HEK293 (cell line): ENCODE data around the gene SREBF2.

Experiments
- CTCF ChIA-PET: fragments of 350-600 bp; formaldehyde crosslinking; extraction: SDS; loops from one replicate; lab custom pipeline; 2021; ENCODE audit warnings: antibody characterized with exemption; lab: Yijun Ruan, JAX
- POLR2A ChIA-PET: fragments of 300-600 bp; formaldehyde crosslinking; extraction: SDS; loops from one replicate; lab custom pipeline; 2020; ENCODE audit warnings: antibody characterized with exemption, inconsistent platforms; lab: Yijun Ruan, JAX
- H3K27ac ChIP-seq: fragments of 200-500 bp; sonication (Bioruptor generic); 2 replicates; pipeline ENCODE4 v1.5.1; 2014; ENCODE audit warnings: low read depth, low read length, control low read depth, inconsistent platforms; ENCODE audit errors: extremely low read depth
- H3K36me3 ChIP-seq, 2 experiments: fragments of 200-500 bp in 1 of 2; sonication (Bioruptor generic) in 1 of 2; 1 replicate in 1 of 2; 2 replicates in 1 of 2; pipeline ENCODE4 v1.5.1; 2014 to 2017; ENCODE audit warnings: inconsistent platforms in 2 of 2, low read length in 2 of 2; ENCODE audit not compliant: control insufficient read depth in 2 of 2, insufficient read depth in 1 of 2
- H3K4me1 ChIP-seq: fragments of 200-500 bp; sonication (Bioruptor generic); 2 replicates; pipeline ENCODE4 v1.5.1; 2014; ENCODE audit warnings: mild to moderate bottlenecking, low read length, inconsistent platforms; ENCODE audit not compliant: control insufficient read depth, insufficient read depth
- H3K4me3 ChIP-seq: 2 replicates; pipeline ENCODE4 v1.5.1; 2011; ENCODE audit warnings: low read depth, mild to moderate bottlenecking, control low read depth, low read length, moderate library complexity
- H3K9me3 ChIP-seq: fragments of 200-500 bp; sonication (Bioruptor generic); 2 replicates; pipeline ENCODE4 v1.5.1; 2014; ENCODE audit warnings: low read depth, low read length, inconsistent platforms; ENCODE audit not compliant: control insufficient read depth, insufficient read depth
- BCL11A ChIP-seq: fragments of 450-650 bp; formaldehyde crosslinking; IDR thresholded peaks from 2 replicates; pipeline ENCODE4 v1.5.1; 2016; ENCODE audit warnings: low read depth, missing biosample characterization, missing genetic modification characterization
- EGR2 ChIP-seq: fragments of 450-650 bp; formaldehyde crosslinking; IDR thresholded peaks from 2 replicates; pipeline ENCODE4 v1.5.1; 2016; ENCODE audit warnings: low read depth, missing biosample characterization, missing genetic modification characterization
- IKZF3 ChIP-seq: fragments of 450-650 bp; IDR thresholded peaks from 2 replicates; pipeline ENCODE4 v1.5.0; 2018; ENCODE audit warnings: missing biosample characterization, mild to moderate bottlenecking, missing genetic modification characterization, moderate library complexity
- WT1 ChIP-seq: fragments of 450-650 bp; formaldehyde crosslinking; IDR thresholded peaks from 2 replicates; pipeline ENCODE4 v1.5.1; 2016; ENCODE audit warnings: missing biosample characterization, missing genetic modification characterization
- ZBTB1 ChIP-seq: fragments of 450-650 bp; formaldehyde crosslinking; IDR thresholded peaks from 2 replicates; pipeline ENCODE4 v1.5.1; 2016; ENCODE audit warnings: missing biosample characterization, missing genetic modification characterization
- ZBTB48 ChIP-seq: fragments of 450-650 bp; formaldehyde crosslinking; IDR thresholded peaks from 2 replicates; pipeline ENCODE4 v1.5.1; 2016; ENCODE audit warnings: missing biosample characterization, missing genetic modification characterization
- ZIC2 ChIP-seq: fragments of 450-650 bp; formaldehyde crosslinking; IDR thresholded peaks from 2 replicates; pipeline ENCODE4 v1.5.1; 2016; ENCODE audit warnings: missing biosample characterization, missing genetic modification characterization
- ZNF146 ChIP-seq: fragments of 450-650 bp; formaldehyde crosslinking; IDR thresholded peaks from 2 replicates; pipeline ENCODE4 v1.5.1; 2016; ENCODE audit warnings: missing biosample characterization, missing genetic modification characterization
- ZNF175 ChIP-seq: fragments of 450-650 bp; formaldehyde crosslinking; IDR thresholded peaks from 2 replicates; pipeline ENCODE4 v1.5.1; 2016; ENCODE audit warnings: missing biosample characterization, missing genetic modification characterization
- ZNF2 ChIP-seq: fragments of 450-650 bp; formaldehyde crosslinking; IDR thresholded peaks from 2 replicates; pipeline ENCODE4 v1.5.1; 2016; ENCODE audit warnings: missing biosample characterization, missing genetic modification characterization
- ZNF214 ChIP-seq: fragments of 450-650 bp; formaldehyde crosslinking; IDR thresholded peaks from 2 replicates; pipeline ENCODE4 v1.5.1; 2017; ENCODE audit warnings: missing biosample characterization, mild to moderate bottlenecking, missing genetic modification characterization, borderline replicate concordance
- ZNF221 ChIP-seq: fragments of 450-650 bp; formaldehyde crosslinking; IDR thresholded peaks from 2 replicates; pipeline ENCODE4 v1.5.1; 2017; ENCODE audit warnings: missing biosample characterization, missing genetic modification characterization, borderline replicate concordance
- ZNF302 ChIP-seq: fragments of 450-650 bp; formaldehyde crosslinking; IDR thresholded peaks from 2 replicates; pipeline ENCODE4 v1.5.1; 2016; ENCODE audit warnings: missing biosample characterization, missing genetic modification characterization, low read depth
- ZNF391 ChIP-seq: fragments of 450-650 bp; formaldehyde crosslinking; IDR thresholded peaks from 2 replicates; pipeline ENCODE4 v1.5.1; 2016; ENCODE audit warnings: low read depth, missing biosample characterization, missing genetic modification characterization, borderline replicate concordance
- ZNF571 ChIP-seq: fragments of 450-650 bp; formaldehyde crosslinking; IDR thresholded peaks from 2 replicates; pipeline ENCODE4 v1.5.0; 2017; ENCODE audit warnings: missing biosample characterization, missing genetic modification characterization
- ZNF664 ChIP-seq: fragments of 450-650 bp; formaldehyde crosslinking; IDR thresholded peaks from 2 replicates; pipeline ENCODE4 v1.5.1; 2016; ENCODE audit warnings: missing biosample characterization, missing genetic modification characterization
- ZNF76 ChIP-seq: fragments of 450-650 bp; formaldehyde crosslinking; IDR thresholded peaks from 2 replicates; pipeline ENCODE4; 2016; ENCODE audit warnings: low read depth, missing biosample characterization, missing genetic modification characterization, borderline replicate concordance
- ZSCAN30 ChIP-seq: fragments of 450-650 bp; IDR thresholded peaks from 2 replicates; pipeline ENCODE4 v1.5.1; 2018; ENCODE audit warnings: missing biosample characterization, mild to moderate bottlenecking, missing genetic modification characterization, moderate library complexity
- TF ChIP-seq, protein P1 (sequence below): fragments of 450-650 bp; formaldehyde crosslinking; IDR thresholded peaks from 2 replicates; pipeline ENCODE4 v1.5.1; 2016; ENCODE audit warnings: missing biosample characterization, missing genetic modification characterization
- TF ChIP-seq, protein P2 (sequence below): fragments of 450-650 bp; formaldehyde crosslinking; IDR thresholded peaks from 2 replicates; pipeline ENCODE4 v1.5.1; 2017; ENCODE audit warnings: missing biosample characterization, missing genetic modification characterization
- TF ChIP-seq, protein P3 (sequence below): fragments of 450-650 bp; formaldehyde crosslinking; conservative IDR thresholded peaks from 2 replicates; pipeline ENCODE4 v1.5.1; 2016; ENCODE audit warnings: low read depth, missing biosample characterization, missing genetic modification characterization
- TF ChIP-seq, protein P4 (sequence below): fragments of 450-650 bp; formaldehyde crosslinking; IDR thresholded peaks from 2 replicates; pipeline ENCODE4 v1.5.1; 2016; ENCODE audit warnings: missing biosample characterization, missing genetic modification characterization
- TF ChIP-seq, protein P5 (sequence below): fragments of 450-650 bp; formaldehyde crosslinking; IDR thresholded peaks from 2 replicates; pipeline ENCODE4 v1.5.1; 2016; ENCODE audit warnings: missing biosample characterization, missing genetic modification characterization

SREBF2 gene

DNA sequence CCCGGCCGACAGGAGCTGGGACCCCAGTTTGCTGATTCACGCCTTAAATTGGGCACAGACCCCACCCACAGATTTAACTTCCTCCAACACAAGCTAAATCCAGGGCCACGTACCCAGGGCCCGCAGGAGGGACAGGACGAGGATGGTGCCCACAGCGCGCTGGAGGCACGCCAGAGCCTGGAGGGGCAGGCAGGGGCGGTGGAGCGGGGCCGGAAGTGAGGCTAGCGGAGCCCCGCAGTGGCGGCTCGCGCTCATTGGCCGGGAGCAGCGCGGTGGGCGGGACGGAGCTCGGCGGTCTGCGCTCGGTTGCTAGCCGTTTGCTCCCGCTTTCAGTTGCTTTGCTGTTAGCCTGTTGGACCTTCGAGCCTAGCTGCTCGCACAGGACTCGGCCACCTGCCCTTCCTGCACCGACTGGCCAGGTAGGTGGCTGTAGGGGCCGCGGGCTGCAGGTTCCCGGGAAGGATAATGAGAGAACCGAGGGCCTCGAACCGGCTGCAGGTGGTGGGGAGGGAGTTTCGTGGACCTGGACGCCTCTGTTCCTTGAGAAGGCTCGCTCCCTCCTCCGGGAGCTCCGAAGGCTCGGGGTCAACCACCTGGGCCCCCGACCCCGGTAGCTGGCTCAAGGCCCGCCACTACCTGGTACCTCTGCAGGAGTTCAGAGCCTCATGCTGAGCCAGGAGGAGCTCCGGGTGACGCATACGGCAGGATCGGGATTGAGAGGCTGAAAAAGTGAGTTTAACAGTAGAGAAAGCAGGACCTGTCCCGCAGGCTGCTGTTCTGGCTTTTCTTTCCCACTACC is 32.4 kb upstream of the SREBF2 start, which contains the start of gene CCDC134 (continued):
- TF ChIP-seq ZNF302: no peak
- TF ChIP-seq ZSCAN30 (tag by site-specific recombination): peak; percentile 18; the same call in 1 of the 2 replicates
- TF ChIP-seq, protein P1, sequence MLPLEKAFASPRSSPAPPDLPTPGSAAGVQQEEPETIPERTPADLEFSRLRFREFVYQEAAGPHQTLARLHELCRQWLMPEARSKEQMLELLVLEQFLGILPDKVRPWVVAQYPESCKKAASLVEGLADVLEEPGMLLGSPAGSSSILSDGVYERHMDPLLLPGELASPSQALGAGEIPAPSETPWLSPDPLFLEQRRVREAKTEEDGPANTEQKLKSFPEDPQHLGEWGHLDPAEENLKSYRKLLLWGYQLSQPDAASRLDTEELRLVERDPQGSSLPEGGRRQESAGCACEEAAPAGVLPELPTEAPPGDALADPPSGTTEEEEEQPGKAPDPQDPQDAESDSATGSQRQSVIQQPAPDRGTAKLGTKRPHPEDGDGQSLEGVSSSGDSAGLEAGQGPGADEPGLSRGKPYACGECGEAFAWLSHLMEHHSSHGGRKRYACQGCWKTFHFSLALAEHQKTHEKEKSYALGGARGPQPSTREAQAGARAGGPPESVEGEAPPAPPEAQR (tag by site-specific recombination): no peak
- TF ChIP-seq BCL11A: no peak
- peak; percentile 54; the same call in 1 of the 2 replicates for TF ChIP-seq IKZF3 (tag by site-specific recombination)
- TF ChIP-seq ZNF146: no peak
- TF ChIP-seq, protein P2, sequence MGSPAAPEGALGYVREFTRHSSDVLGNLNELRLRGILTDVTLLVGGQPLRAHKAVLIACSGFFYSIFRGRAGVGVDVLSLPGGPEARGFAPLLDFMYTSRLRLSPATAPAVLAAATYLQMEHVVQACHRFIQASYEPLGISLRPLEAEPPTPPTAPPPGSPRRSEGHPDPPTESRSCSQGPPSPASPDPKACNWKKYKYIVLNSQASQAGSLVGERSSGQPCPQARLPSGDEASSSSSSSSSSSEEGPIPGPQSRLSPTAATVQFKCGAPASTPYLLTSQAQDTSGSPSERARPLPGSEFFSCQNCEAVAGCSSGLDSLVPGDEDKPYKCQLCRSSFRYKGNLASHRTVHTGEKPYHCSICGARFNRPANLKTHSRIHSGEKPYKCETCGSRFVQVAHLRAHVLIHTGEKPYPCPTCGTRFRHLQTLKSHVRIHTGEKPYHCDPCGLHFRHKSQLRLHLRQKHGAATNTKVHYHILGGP (tag by site-specific recombination): no peak
- TF ChIP-seq, protein P3, sequence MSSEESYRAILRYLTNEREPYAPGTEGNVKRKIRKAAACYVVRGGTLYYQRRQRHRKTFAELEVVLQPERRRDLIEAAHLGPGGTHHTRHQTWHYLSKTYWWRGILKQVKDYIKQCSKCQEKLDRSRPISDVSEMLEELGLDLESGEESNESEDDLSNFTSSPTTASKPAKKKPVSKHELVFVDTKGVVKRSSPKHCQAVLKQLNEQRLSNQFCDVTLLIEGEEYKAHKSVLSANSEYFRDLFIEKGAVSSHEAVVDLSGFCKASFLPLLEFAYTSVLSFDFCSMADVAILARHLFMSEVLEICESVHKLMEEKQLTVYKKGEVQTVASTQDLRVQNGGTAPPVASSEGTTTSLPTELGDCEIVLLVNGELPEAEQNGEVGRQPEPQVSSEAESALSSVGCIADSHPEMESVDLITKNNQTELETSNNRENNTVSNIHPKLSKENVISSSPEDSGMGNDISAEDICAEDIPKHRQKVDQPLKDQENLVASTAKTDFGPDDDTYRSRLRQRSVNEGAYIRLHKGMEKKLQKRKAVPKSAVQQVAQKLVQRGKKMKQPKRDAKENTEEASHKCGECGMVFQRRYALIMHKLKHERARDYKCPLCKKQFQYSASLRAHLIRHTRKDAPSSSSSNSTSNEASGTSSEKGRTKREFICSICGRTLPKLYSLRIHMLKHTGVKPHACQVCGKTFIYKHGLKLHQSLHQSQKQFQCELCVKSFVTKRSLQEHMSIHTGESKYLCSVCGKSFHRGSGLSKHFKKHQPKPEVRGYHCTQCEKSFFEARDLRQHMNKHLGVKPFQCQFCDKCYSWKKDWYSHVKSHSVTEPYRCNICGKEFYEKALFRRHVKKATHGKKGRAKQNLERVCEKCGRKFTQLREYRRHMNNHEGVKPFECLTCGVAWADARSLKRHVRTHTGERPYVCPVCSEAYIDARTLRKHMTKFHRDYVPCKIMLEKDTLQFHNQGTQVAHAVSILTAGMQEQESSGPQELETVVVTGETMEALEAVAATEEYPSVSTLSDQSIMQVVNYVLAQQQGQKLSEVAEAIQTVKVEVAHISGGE (tag by site-specific recombination): peak; percentile 58; the same call in 1 of the 2 replicates
- TF ChIP-seq ZNF391 (tag by site-specific recombination): 0 out of 2 replicates have a peak, but pooled peaks have one; percentile 16
- peak; percentile 69 for TF ChIP-seq EGR2 (tag by site-specific recombination)
- peak; percentile 76 for TF ChIP-seq ZIC2 (tag by site-specific recombination)
- peak; percentile 13; the same call in 1 of the 2 replicates for TF ChIP-seq ZBTB48 (tag by site-specific recombination)
- TF ChIP-seq ZNF571 (tag by site-specific recombination): no peak
- TF ChIP-seq, all 188 proteins: peak for 53

DNA sequence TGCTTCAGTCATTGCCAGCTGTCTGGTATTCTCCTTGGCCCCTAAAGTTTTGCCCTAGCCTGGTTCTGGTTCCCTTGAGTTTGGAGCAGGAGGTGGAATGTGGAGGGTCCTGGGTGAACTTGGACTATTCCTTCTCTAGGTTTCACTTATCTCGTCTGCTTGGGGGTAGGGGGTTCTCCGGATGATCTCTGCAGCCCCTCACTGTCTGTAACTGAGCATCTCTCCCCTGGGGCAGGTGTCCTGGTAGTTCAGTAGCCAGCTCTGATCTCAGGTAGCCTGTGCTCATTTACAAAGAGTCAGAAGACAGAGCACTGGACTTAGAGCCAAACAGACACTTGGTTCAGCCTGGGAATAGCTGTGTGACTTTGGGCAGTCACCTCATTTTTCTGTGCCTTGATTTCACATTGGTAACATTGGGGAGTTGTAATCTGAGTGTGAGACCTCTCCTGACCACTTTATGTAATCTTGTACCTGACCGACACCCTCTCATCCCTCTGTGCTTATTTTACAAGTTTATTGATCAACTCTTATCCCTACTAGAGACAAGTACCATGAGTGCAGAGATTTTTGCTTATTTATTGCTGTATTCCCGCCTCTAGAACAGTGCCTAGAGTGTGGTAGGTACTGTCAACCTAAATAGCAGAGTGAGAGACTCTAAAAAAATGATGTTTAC is 31.6 kb upstream of the SREBF2 start:
- ChIA-PET CTCF (interaction anchor here (1.1 to 3.1 kb wide), 4 partner anchors 14 to 104 kb away, joined by 3 to 44 read pairs (median 6); partner anchors contain the start of gene MEI1), POLR2A (interaction anchor here (0.5 to 4.5 kb wide), 29 partner anchors 7 to 562 kb away, joined by 3 to 61 read pairs (median 6); partner anchors contain the start of genes CENPM, DESI1, SREBF2 and XRCC6)
- Histone ChIP-seq H3K4me3 (peak overlapping the region; percentile 75), H3K4me1 (no peaks in the 10 kb centered on the region; the same call in 1 of the 2 replicates), H3K9me3 (no peaks in the 10 kb centered on the region), H3K27ac (peak overlapping the region; percentile 82), H3K36me3 (no peaks in the 10 kb centered on the region; a peak in 1 of 3 replicates)
- TF ChIP-seq ZNF2 (tag by site-specific recombination) (no peak), ZNF175 (tag by site-specific recombination) (no peak), ZNF221 (tag by site-specific recombination) (no peak), ZNF76 (tag by site-specific recombination) (no peak), WT1 (tag by site-specific recombination) (no peak), ZBTB48 (tag by site-specific recombination) (0 out of 2 replicates have a peak, but pooled peaks have one; percentile 8), ZNF664 (tag by site-specific recombination) (peak; percentile 81), ZNF214 (tag by site-specific recombination) (no peak), ZBTB1 (tag by site-specific recombination) (no peak)
- TF ChIP-seq, protein P4, sequence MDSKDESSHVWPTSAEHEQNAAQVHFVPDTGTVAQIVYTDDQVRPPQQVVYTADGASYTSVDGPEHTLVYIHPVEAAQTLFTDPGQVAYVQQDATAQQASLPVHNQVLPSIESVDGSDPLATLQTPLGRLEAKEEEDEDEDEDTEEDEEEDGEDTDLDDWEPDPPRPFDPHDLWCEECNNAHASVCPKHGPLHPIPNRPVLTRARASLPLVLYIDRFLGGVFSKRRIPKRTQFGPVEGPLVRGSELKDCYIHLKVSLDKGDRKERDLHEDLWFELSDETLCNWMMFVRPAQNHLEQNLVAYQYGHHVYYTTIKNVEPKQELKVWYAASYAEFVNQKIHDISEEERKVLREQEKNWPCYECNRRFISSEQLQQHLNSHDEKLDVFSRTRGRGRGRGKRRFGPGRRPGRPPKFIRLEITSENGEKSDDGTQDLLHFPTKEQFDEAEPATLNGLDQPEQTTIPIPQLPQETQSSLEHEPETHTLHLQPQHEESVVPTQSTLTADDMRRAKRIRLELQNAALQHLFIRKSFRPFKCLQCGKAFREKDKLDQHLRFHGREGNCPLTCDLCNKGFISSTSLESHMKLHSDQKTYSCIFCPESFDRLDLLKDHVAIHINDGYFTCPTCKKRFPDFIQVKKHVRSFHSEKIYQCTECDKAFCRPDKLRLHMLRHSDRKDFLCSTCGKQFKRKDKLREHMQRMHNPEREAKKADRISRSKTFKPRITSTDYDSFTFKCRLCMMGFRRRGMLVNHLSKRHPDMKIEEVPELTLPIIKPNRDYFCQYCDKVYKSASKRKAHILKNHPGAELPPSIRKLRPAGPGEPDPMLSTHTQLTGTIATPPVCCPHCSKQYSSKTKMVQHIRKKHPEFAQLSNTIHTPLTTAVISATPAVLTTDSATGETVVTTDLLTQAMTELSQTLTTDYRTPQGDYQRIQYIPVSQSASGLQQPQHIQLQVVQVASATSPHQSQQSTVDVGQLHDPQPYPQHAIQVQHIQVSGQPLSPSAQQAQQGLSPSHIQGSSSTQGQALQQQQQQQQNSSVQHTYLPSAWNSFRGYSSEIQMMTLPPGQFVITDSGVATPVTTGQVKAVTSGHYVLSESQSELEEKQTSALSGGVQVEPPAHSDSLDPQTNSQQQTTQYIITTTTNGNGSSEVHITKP: peak; percentile 88
- TF ChIP-seq, protein P5, sequence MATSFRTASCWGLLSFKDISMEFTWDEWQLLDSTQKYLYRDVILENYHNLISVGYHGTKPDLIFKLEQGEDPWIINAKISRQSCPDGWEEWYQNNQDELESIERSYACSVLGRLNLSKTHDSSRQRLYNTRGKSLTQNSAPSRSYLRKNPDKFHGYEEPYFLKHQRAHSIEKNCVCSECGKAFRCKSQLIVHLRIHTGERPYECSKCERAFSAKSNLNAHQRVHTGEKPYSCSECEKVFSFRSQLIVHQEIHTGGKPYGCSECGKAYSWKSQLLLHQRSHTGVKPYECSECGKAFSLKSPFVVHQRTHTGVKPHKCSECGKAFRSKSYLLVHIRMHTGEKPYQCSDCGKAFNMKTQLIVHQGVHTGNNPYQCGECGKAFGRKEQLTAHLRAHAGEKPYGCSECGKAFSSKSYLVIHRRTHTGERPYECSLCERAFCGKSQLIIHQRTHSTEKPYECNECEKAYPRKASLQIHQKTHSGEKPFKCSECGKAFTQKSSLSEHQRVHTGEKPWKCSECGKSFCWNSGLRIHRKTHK (tag by site-specific recombination): no peak
